ENCODE data around the gene APOL3. TPM values are rescaled to one million over a fixed set of nuclear protein-coding genes. Genes with fewer than 3 reads are reported as not detected.
"Not testable (repeated sequence)": the region's sequence is repeated elsewhere in the genome, so short reads cannot be mapped to it uniquely, and the experiment has no call there.

APOL3 gene
- total and polyA plus RNA-seq, 2 of the 13 experiments (the other 11 are each of a cell fraction or from before 2014, with no cell fraction given): 3.8 to 5.4 TPM

GRCh38 chr22:36205573-36205972 lies 45.0 kb upstream of the APOL3 start:
- H3K4me2 ChIP-seq (ENCODE audit: low read depth, low read length); DNase-seq (ENCODE audit: low spot score); POLR2A ChIA-PET; H3K36me3 ChIP-seq (replicated peaks in 1 of 2; ENCODE audit: control insufficient read depth in 1 of 2, insufficient read depth in 2 of 2, low read length in 2 of 2); H3K4me3 ChIP-seq (replicated peaks in 1 of 3; ENCODE audit: insufficient read depth in 1 of 3, low read depth in 2 of 3, low read length in 3 of 3); H3K9ac ChIP-seq (ENCODE audit: insufficient read depth, low read depth, low read length); H3K27me3 ChIP-seq (ENCODE audit: control insufficient read depth in 1 of 2, insufficient read depth in 2 of 2, low read length in 2 of 2); CTCF ChIA-PET (ENCODE audit: low intra/inter-chr PET ratio, low total read pairs); BruUV-seq (replicated peaks); H4K20me1 ChIP-seq (ENCODE audit: insufficient read depth, low read length); in situ Hi-C loops (cut with HindIII; ENCODE audit: extremely low pct_ligation_motif_present, low pct_unique_long_range_greater_than_20kb); H3K79me2 ChIP-seq (ENCODE audit: insufficient read depth, low read length); H3K27ac ChIP-seq (ENCODE audit: extremely low read length, insufficient read depth, low read length); H2AFZ ChIP-seq (ENCODE audit: low read length); H3K9me3 ChIP-seq (ENCODE audit: low read length): not testable (repeated sequence)
- H3K4me1 ChIP-seq (ENCODE audit: insufficient read depth, low read length): peaks cover 78% of the 10 kb centered on the region
- intact Hi-C loops (cut with micrococcal nuclease; ENCODE audit: unreplicated experiment): loop anchor here (2.0 kb wide), 1 partner anchor 81 kb away; no protein-coding TSS in a partner anchor
- TF ChIP-seq, protein P1, sequence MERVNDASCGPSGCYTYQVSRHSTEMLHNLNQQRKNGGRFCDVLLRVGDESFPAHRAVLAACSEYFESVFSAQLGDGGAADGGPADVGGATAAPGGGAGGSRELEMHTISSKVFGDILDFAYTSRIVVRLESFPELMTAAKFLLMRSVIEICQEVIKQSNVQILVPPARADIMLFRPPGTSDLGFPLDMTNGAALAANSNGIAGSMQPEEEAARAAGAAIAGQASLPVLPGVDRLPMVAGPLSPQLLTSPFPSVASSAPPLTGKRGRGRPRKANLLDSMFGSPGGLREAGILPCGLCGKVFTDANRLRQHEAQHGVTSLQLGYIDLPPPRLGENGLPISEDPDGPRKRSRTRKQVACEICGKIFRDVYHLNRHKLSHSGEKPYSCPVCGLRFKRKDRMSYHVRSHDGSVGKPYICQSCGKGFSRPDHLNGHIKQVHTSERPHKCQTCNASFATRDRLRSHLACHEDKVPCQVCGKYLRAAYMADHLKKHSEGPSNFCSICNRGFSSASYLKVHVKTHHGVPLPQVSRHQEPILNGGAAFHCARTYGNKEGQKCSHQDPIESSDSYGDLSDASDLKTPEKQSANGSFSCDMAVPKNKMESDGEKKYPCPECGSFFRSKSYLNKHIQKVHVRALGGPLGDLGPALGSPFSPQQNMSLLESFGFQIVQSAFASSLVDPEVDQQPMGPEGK (CRISPR knock-in tag; IDR thresholded peaks at IDR 0.05): peak; percentile 72
- ATAC-seq (peak; percentile 26; the same call in 1 of the 3 replicates), FAIRE-seq (peak; percentile 71)
- WGBS (ENCODE audit: low lambda C conversion rate): 14% methylated on average over 4 of the region's 5 CpGs

GRCh38 chr22:36204632-36205015 lies 44.1 kb upstream of the APOL3 start:
- H4K20me1 ChIP-seq (ENCODE audit: insufficient read depth, low read length): no peaks in the 10 kb centered on the region
- no peaks in the 10 kb centered on the region for H3K79me2 ChIP-seq (ENCODE audit: insufficient read depth, low read length)
- H3K4me3 ChIP-seq (replicated peaks in 1 of 3; ENCODE audit: insufficient read depth in 1 of 3, low read depth in 2 of 3, low read length in 3 of 3): peak overlapping the region; percentile 60 to 72 (median 61)
- BruUV-seq (replicated peaks): no TSS peak
- peak overlapping the region; percentile 47; the same call in 1 of the 2 replicates for H3K9ac ChIP-seq (ENCODE audit: insufficient read depth, low read depth, low read length)
- H3K9me3 ChIP-seq (ENCODE audit: low read length): no peaks in the 10 kb centered on the region
- WGBS (ENCODE audit: low lambda C conversion rate): 4% methylated on average over 6 of the region's 6 CpGs
- ChIA-PET POLR2A (interaction anchor here (0.6 to 2.3 kb wide), 4 partner anchors 35 to 277 kb away, joined by 3 to 6 read pairs (median 4); partner anchors contain the start of genes APOL1 and APOL2), CTCF (ENCODE audit: low intra/inter-chr PET ratio, low total read pairs) (no interaction called here)
- intact Hi-C loops (cut with micrococcal nuclease; ENCODE audit: unreplicated experiment): loop anchor here (2.0 to 5.0 kb wide), 2 partner anchors 33 to 82 kb away; partner anchors contain the start of gene APOL2
- no peaks in the 10 kb centered on the region; a peak in 1 of 5 replicates for H3K27me3 ChIP-seq (ENCODE audit: control insufficient read depth in 1 of 2, insufficient read depth in 2 of 2, low read length in 2 of 2)
- TF ChIP-seq TEAD3 (CRISPR knock-in tag; optimal IDR thresholded peaks at IDR 0.05; ENCODE audit: borderline replicate concordance) (peak; percentile 14), TCF7 (IDR thresholded peaks at IDR 0.05; ENCODE audit: low read depth) (no peak), CTCF (CRISPR knock-in tag; IDR thresholded peaks at IDR 0.05) (peak; percentile 36; the same call in 1 of the 2 replicates), ZNF687 (CRISPR knock-in tag; IDR thresholded peaks at IDR 0.05) (0 out of 2 replicates have a peak, but pooled peaks have one; percentile 10)
- in situ Hi-C loops (cut with HindIII; ENCODE audit: extremely low pct_ligation_motif_present, low pct_unique_long_range_greater_than_20kb): no loop called here
- H3K27ac ChIP-seq (ENCODE audit: extremely low read length, insufficient read depth, low read length): no peak overlapping the region
- H3K36me3 ChIP-seq (replicated peaks in 1 of 2; ENCODE audit: control insufficient read depth in 1 of 2, insufficient read depth in 2 of 2, low read length in 2 of 2): no peaks in the 10 kb centered on the region
- peak; percentile 15 for DNase-seq (ENCODE audit: low spot score)
- ATAC-seq: peak; percentile 86
- peak; percentile 61 for FAIRE-seq
- peak overlapping the region; percentile 95 for H3K4me2 ChIP-seq (ENCODE audit: low read depth, low read length)
- peak overlapping the region; percentile 76 for H2AFZ ChIP-seq (ENCODE audit: low read length)
- peaks cover 69% of the 10 kb centered on the region for H3K4me1 ChIP-seq (ENCODE audit: insufficient read depth, low read length)

All from HepG2 (cell line).